Fibroblast of pulmonary artery (primary cell): Measurements from ENCODE around the gene TPGS1.

Experiments
- DNase-seq: peaks from one replicate; pipeline ENCODE4 v3.0.0-alpha.2; 2010; ENCODE audit warnings: low read depth
- H3K4me3 ChIP-seq: replicated peaks from 2 replicates; pipeline ENCODE4 v1.5.1; 2011; ENCODE audit warnings: low read depth, mild to moderate bottlenecking, control low read depth, low read length, moderate library complexity
- CTCF ChIP-seq: IDR thresholded peaks from 2 replicates; pipeline ENCODE4 v1.5.1; 2011; ENCODE audit warnings: mild to moderate bottlenecking, control low read depth, low read length, inconsistent platforms; ENCODE audit errors: missing control alignments

The TPGS1 gene

DNA sequence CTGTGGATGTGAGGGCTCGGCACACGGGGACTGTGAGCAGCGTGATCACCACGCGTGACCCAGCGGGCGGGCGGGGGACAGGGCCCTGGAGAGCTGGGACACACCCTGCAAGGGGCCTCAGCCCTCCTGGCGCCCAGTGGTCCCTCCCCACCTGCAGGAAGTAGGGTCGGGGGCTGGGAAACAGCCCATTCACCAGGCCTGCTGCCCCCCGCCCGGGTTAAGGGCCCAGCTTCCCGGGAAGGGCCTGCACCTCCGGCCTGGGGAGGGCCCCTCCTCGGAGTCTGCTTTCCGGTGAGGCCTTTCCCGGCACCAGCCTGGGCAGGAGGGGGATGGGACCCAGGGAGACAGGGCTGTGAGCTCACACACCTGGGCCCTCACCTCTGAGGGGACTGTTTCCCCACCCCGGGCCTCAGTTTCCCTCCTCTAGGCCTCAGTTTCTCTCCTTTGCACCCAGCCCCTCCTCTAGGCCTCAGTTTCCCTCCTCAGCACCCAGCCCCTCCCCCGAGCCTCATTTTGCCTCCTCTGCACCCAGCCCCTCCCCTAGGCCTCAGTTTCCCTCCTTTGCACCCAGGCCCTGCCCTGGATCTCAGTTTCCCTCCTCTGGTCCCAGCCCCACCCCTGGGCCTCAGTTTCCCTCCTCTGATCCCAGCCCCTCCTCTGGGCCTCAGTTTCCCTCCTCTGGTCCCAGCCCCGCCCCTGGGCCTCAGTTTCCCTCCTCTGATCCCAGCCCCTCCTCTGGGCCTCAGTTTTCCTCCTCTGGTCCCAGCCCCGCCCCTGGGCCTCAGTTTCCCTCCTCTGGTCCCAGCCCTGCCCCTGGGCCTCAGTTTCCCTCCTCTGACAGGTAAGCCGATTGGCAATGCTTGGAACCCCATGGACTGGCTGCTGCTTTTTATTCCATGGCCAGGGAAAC, 12.9 kb upstream of the TPGS1 start:
- H3K4me3 ChIP-seq, result no peak overlapping the region
- no peak for TF ChIP-seq CTCF
- no peak for DNase-seq

DNA sequence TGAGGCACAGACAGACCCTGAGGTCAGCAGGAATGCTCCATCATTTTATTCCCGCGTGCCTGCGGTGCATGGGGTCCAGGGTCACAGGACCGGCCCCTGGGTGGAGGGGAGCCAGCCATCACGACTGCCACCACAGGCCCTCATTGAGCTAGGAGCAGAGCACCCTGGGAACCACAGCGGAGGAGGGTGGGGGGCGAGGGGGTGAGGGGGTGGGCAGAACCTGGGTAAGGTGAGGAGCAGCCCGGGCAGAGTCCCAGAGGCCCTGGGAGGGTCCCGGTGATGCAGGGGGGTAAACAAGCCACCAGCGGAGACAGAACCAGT, 12.3 kb upstream of the TPGS1 start:
- H3K4me3 ChIP-seq, result no peak overlapping the region
- no peak for TF ChIP-seq CTCF
- DNase-seq, result no peak

GRCh38 chr19:495402-496111, 11.7 kb upstream of the TPGS1 start:
- peak; percentile 44 for DNase-seq
- TF ChIP-seq CTCF, result peak; percentile 52
- no peak overlapping the region for H3K4me3 ChIP-seq

DNA sequence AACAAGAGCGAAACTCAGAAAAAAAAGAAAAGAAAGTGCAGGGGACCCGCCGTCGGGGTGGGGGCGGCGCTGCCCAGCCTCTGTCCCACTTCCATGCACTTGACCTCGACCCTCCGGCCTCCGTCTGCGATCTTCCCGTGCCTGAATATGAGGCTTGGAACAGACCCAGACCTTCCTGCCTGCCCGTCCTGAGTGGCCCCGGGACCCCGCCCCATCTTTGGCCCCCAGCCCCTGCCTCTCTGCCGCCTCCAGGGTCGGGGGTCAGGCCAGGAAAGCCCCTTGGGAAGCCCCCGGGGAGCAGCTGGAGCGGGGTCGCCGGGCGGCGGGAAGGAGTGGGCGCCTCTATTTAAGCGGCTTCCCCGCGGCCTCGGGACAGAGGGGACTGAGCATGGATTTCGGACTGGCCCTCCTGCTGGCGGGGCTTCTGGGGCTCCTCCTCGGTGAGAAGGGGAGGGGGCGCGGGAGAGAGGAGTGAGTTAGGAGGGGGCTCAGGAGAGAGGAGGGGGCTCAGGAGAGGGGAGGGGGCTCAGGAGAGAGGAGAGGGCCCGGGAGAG, 11.1 kb upstream of the TPGS1 start, which contains the start of gene MADCAM1:
Gene MADCAM1, plus strand, starts transcription at position 375 of the 554 bp plus-strand sequence. Its CDS starts 14 bp downstream, at position 389.
- H3K4me3 ChIP-seq, result no peak within 1 kb of the TSS
- no peak for DNase-seq
- TF ChIP-seq CTCF, result no peak

DNA sequence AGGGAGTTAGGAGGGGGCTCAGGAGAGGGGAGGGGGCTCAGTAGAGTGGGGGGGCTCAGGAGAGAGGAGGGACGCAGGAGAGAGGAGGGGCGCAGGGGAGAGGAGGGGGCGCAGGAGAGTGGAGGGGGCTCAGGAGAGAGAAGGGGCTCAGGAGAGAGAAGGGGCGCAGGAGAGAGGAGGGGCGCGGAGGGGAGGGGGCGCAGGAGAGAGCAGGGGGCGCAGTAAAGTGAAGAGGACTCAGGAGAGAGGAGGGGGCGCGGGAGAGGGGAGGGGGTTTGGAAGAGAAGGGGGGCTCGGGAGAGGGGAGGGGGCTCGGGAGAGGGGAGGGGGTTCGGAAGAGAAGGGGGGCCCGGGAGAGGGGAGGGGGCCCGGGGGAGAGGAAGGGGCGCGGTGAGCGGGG, 10.3 kb upstream of the TPGS1 start:
- no peak overlapping the region for H3K4me3 ChIP-seq
- TF ChIP-seq CTCF, result no peak
- DNase-seq, result no peak

DNA sequence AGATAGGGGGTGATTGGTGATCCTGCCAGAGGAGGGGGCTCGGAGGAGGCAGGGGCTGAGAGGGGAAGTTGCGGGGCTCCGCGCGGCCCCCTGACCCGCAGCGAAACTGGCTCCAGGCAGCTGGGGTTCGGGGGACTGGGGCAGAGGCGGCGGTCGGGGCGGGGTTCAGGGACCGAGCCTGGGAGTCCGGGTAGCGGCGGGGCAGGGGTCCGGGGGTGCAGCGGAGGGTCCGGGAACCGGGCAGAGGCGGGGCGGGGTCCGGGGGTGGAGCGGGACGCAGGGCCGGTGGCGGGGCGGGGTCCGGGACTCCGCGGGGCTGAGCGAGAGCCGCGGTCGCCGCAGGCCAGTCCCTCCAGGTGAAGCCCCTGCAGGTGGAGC, 9.8 kb upstream of the TPGS1 start:
- TF ChIP-seq CTCF, result no peak
- no peak overlapping the region for H3K4me3 ChIP-seq
- DNase-seq, result no peak
